ENCODE results near the gene C1QTNF9B.
"Not testable (repeated sequence)": the region's sequence is repeated elsewhere in the genome, so short reads cannot be mapped to it uniquely, and the experiment has no call there.

GRCh38 chr13:23880493-23881401, 16.6 kb downstream of the C1QTNF9B start:
- TF ChIP-seq CTCF (IDR thresholded peaks at IDR 0.05; ENCODE audit: insufficient read depth, low read length, poor library complexity, severe bottlenecking); EZH2phosphoT487 (conservative IDR thresholded peaks at IDR 0.05; ENCODE audit: low read length): not testable (repeated sequence)
